HG03457 (cell line): ENCODE results near the gene OR10G2.
"Not testable (repeated sequence)": the region's sequence is repeated elsewhere in the genome, so short reads cannot be mapped to it uniquely, and the experiment has no call there.

Experiments
- ATAC-seq: cut with Tn5 transposase; IDR thresholded peaks from one replicate; pipeline ENCODE4 v1.9.1; 2021; ENCODE audit warnings: moderate number of reproducible peaks; ENCODE audit not compliant: unreplicated experiment

OR10G2 gene

DNA sequence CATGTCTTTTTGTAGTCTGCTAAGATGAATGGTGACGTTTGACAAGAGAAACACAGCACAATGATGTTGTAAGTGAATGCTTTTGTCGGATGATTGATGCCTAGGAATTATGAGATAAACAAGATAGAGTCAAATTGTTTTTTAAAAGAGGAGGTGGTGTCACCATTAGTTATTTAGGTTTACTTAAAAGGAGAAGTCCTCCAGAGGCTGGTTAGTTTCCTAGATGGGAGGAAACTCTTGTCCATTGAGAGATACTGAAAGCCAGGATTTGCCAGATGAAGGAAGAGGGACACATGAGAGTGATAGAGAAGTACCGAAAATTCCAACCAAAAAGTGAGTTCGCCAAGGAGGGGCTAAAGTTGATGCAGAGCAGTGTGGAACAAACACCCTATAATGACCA is at the start of gene OR10G2:
Gene OR10G2 (minus strand): TSS at position 101 of the 400 bp plus-strand sequence. CDS start 98 bp downstream, at position 3.
- no peak for ATAC-seq

DNA sequence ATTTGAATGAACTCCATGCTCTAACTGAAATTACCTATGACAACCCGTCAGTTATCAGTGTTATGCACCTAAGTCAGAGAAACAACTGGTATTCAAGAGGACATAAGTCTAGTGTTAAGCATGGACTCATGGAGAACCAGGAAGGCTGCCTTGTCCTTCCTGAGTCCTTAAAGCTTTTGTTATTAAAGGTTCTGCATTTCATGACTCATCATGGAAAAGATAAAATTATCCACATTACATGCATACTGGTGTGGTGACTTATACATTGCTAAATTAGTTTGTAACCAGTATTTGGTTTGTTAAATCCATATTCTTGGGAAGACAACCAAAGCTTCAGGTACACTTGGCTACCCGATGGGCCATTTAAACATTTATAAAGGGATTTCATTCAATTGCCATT is 45.3 kb upstream of the OR10G2 start:
- no peak for ATAC-seq

- ATAC-seq, result no peak
These were observed 40.8 kb upstream of the OR10G2 start for GRCh38 chr14:21675566-21675965.

DNA sequence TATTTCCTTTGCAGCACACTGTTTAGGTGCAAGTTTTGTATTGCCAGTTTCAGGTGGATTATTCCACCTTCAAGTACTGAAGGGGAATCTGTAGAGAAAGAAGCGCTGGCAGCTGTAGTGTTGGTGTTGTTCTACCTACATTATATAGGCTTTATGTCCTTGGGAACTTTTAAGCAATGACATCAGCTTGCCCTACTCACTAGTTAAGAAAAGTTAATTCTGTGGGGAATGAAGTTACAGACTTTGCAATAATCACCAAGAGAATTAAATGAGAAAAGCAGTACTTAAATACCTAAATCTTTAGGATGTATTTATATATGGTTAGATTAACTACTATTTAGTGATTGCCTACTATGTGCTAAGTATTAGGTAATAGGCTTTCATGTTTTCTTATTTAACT is 39.0 kb upstream of the OR10G2 start, which contains the start of gene OR4E1:
Gene OR4E1 (minus strand): TSS at position 101 of the 400 bp plus-strand sequence. CDS start 2,883 bp downstream, outside the sequence.
- no peak for ATAC-seq

- no peak for ATAC-seq
These were observed 37.4 kb upstream of the OR10G2 start for GRCh38 chr14:21672116-21672515.

DNA sequence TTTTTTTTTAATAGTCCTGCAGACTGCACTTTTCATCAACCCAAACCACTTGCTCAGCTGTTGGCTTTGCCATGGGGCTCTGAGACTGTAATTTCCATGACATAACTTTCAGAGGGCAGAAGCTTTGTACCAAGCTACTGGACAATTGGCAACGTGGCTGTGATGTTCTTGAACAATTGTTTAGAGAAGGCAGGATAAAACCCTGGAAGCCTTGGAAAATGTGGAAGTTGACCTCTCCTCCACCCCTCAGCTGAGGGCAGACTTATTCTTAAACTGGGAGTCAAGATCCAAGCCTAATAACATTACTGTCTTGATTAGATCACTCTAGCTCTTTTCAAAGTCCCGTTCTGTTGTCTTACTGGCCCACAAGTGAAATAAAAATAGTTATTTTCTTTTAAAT is 36.6 kb upstream of the OR10G2 start:
- no peak for ATAC-seq

DNA sequence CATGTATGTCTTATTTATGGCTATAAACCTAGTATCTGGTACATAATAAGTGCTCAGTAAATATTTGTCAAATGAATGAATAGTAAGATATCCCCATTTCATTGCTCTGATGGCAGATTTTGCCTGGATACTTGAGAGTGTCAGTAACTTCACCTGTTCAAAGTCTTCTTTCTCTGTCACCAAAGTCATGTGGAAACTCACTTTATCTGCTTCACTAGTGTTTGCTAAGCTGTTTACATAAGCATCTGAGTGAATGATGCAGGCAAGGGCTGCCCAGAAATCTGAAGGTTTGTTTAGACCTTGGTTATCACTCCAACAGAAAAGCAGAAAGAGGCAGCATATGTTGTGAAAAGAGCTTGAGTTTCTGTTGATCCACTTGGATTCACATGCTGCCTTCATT is 34.5 kb upstream of the OR10G2 start:
- ATAC-seq, result no peak

DNA sequence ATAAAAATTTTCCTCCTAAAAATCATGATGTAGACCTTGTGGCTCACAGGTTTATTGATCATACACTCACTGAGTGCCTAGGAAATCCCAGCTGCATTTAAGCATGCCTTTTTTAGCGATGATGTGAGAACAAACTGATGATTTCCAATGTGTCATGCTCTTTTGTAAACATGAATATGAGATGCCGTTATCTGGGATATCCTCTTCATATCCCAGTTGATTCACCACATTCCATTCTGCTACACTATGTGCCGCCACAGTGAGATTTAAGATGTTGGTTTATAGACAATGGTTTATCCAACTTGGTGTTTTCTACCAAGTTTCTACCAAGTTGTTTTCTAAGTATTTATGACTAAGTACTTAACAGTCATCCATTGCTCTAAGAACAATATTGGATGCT is 33.6 kb upstream of the OR10G2 start:
- no peak for ATAC-seq

GRCh38 chr14:21656980-21657379 is 22.2 kb upstream of the OR10G2 start:
- ATAC-seq, result no peak

GRCh38 chr14:21654215-21654614 is 19.5 kb upstream of the OR10G2 start:
- ATAC-seq, result no peak

DNA sequence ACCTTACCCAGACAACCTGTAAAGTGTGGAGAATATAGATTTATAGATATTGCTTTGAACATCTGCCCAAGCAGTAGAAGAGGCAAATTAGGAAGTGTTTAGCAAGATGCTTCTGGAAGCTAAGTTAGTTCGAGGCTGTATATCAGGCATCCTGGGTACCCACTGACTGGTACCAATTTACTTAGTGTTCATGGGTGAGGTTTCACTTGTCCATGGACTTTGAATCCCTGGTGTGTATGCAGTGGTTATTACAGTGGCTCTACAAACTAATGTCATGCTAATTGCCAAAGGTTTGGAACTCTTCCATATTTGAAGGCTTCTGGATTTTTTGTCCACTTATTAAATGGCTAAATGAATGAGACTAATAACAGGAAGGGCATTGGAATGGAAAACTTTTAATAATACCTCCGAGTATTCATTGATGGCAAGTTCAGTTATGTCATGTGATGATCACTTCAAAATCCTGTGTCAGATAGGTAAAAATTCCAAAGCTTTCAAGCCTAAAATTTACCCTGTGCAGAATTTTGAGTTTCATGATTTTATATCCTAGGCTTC is 18.7 kb upstream of the OR10G2 start, which contains the start of gene OR4E2:
Gene OR4E2 (plus strand): TSS at position 505 of the 555 bp plus-strand sequence. CDS start 11,248 bp downstream, outside the sequence.
- ATAC-seq, result no peak

DNA sequence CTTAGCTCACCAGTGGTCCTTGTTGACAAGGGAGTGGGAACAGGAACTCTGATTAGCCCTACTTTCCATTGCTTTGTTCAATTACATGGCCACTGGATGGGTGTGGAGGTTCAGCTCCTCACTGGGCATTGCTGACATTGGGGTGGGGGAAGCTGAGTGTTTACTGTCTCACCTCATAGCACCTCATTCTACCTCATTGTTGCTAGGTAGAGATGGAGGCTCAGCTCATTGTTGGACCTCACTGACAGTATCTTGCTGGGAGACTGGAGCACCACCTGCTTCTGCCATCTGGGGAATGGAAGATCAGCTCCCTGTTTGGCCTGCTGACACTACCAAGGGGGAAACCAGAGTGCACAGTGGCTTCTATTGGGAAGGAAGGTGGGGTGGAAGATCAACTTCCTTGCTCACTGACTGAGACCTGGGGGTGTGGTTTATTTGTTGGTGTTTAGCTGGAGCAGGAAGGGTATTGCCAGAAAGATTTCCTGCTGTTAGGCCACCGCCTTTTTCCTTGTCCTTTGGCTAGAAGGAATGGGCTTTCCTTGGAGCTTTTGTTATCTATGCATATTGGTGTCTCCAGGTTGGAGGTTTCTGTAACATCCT is 17.6 kb upstream of the OR10G2 start:
- no peak for ATAC-seq

GRCh38 chr14:21647380-21647779 is 12.6 kb upstream of the OR10G2 start:
- no peak for ATAC-seq

DNA sequence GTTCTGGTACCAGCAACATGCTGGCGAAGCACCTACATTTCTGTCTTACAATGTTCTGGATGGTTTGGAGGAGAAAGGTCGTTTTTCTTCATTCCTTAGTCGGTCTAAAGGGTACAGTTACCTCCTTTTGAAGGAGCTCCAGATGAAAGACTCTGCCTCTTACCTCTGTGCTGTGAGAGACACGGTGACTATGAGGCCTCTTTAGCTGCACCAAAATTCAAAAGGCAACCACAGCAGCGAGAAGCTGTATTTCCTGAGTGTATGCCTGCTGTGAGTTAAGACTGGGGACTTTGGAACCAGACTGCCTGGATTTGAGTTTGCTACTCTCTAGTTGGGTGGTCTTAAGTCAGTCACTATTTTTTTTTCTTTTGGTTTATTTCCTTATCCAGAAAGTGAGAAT is 8.7 kb upstream of the OR10G2 start:
- no peak for ATAC-seq

DNA sequence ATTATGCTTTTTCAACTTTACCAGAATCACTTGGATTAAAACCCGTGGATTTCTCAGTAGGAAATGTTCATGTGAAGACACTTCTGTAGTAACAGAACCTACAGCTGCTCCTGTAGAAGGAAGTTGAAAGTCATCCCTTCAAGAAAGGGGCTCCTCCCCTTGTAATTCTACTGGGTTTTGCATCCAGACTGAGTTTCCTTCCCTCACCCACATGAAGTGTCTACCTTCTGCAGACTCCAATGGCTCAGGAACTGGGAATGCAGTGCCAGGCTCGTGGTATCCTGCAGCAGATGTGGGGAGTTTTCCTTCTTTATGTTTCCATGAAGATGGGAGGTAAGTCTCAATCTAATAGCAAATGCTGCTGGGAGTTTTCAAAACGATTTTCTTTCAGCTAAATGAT is 7.9 kb upstream of the OR10G2 start:
- ATAC-seq, result no peak

GRCh38 chr14:21631084-21631483 is 3.7 kb downstream of the OR10G2 start:
- no peak for ATAC-seq

GRCh38 chr14:21630503-21630902 is 4.2 kb downstream of the OR10G2 start:
- ATAC-seq, result not testable (repeated sequence)

DNA sequence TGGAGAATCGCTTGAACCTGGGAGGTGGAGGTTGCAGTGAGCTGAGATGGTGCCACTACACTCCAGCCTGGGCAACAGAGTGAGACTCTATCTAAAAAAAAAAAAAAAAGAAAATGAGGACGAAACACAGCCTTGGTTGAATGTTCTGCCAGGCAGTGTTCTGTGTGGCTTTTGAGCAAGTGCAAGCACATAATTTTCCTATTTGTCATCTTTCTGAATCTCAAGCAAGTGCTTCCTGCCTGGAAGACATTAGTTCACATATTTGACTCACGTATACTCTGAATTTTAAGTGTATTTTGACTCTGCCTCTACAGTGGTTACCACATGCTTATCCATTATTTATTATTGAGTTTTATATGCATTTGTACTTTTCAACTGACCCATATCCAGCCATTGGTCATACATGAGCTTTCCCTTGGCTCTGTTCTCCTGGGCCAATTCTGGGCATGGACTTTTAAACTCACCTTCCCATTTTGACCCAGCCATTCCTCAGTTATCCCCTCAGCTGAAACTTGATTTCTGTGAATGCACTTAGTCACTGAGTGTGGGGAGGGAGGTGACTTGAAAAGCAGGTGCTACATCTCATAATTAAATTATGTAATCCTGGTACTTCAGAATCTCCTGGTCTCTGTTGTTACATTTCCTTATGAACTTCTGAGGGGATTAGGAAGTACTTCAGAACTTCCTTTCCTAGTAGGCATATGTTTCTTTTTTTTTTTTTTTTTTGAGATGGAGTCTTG is 8.1 kb downstream of the OR10G2 start:
- no peak for ATAC-seq

DNA sequence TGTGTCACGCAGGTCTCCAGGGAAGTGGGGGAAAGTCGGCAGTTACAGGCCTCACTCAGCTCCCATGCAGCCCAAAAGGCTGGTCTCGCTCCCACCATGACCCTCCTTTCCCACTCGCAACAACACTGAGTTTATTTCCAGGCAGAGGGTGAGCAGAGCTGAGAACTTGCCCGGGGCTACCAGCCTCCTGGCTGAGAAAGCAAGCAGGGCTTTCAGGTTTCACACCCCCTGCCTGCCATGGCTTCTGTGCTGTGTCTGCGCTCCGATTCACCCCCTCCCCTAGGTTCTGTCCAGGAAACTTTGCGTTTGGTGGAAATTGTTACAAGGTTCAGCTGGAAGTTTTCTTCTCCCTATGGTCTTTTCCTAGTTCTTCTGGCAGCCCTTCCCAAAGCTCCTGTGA is 17.1 kb downstream of the OR10G2 start:
- no peak for ATAC-seq

GRCh38 chr14:21614240-21614639 is 20.5 kb downstream of the OR10G2 start:
- no peak for ATAC-seq

GRCh38 chr14:21612324-21612723 is 22.4 kb downstream of the OR10G2 start:
- no peak for ATAC-seq

DNA sequence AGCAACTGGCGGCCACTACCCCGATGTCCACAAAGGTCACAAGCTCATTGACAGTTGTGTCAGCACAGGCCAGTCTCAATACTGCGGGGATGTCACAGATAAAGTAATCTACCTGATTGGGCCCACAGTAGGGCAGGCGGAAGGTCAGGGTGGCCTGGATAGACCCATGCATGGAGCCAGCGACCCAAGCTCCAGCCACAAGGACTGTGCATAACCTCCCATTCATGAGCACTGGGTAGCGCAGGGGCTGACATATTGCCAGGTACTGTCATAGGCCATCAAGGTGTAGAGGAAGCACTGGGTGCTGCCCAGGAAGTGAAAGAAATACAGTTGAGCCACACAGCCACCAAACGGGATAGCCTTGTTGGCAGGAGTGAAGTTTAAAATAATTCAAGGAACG is 32.6 kb downstream of the OR10G2 start:
- ATAC-seq, result not testable (repeated sequence)
